Left lobe of liver (tissue), 2 donors: ENCODE data around the gene ERFL. TPM values are rescaled to one million over a fixed set of nuclear protein-coding genes. Genes with fewer than 3 reads are reported as not detected.
"Not testable (repeated sequence)": the region's sequence is repeated elsewhere in the genome, so short reads cannot be mapped to it uniquely, and the experiment has no call there.

Source experiments
- ATAC-seq: fragments of 200-7000 bp; cut with Tn5 transposase; one replicate; pipeline ENCODE4 v1.9.1; 2020; ENCODE audit warnings: mild to moderate bottlenecking, moderate library complexity
- DNase-seq: peaks from one replicate; pipeline ENCODE4 v3.0.0-alpha.2; 2020; ENCODE audit warnings: low spot score
- total RNA-seq: library from RNA; stranded (reverse); gene quantifications from one replicate; pipeline ENCODE4 v1.2.1, GENCODE V29; 2021
- donor health status: DM: no; HTN: no; CAD: no; lungs with moderate emphysema.
- donor health status: DM: no; HTN: yes; CAD: no.

Gene ERFL
- total RNA-seq, 1 donor from 2014 or later = not detected

GRCh38 chr19:41879670-41880328, 48.5 kb downstream of the ERFL start:
- no peak for ATAC-seq
- no peak for DNase-seq

- DNase-seq = no peak
- no peak for ATAC-seq
These were observed 49.2 kb downstream of the ERFL start for GRCh38 chr19:41879080-41879479.

- no peak for DNase-seq
These were observed 50.0 kb downstream of the ERFL start for GRCh38 chr19:41877916-41878905.

GRCh38 chr19:41876847-41877832, 51.1 kb downstream of the ERFL start, which contains the start of gene CD79A:
Gene CD79A, plus strand, starts transcription at chr19:41877279. Its CDS starts 26 bp downstream, at chr19:41877305.
- DNase-seq (no peak), ATAC-seq (no peak)

More at GRCh38 chr19:41877916-41878905, 50.0 kb downstream of the ERFL start:
- ATAC-seq = no peak

- ATAC-seq, DNase-seq: not testable (repeated sequence)
These were observed 52.3 kb downstream of the ERFL start for GRCh38 chr19:41875973-41876372.

GRCh38 chr19:41872775-41873647, 55.2 kb downstream of the ERFL start:
- DNase-seq = peak; percentile 67
- peak; percentile 87 for ATAC-seq

GRCh38 chr19:41872384-41872774, 55.9 kb downstream of the ERFL start:
- no peak for ATAC-seq

GRCh38 chr19:41871573-41872383, 56.5 kb downstream of the ERFL start:
- DNase-seq = no peak
- ATAC-seq = peak; percentile 21

More at GRCh38 chr19:41872384-41872774, 55.9 kb downstream of the ERFL start:
- no peak for DNase-seq

- DNase-seq (no peak), ATAC-seq (no peak)
These were observed 57.8 kb downstream of the ERFL start for GRCh38 chr19:41870401-41870873.

GRCh38 chr19:41869374-41869955, 58.8 kb downstream of the ERFL start:
- DNase-seq (no peak), ATAC-seq (no peak)

GRCh38 chr19:41868989-41869300, 59.3 kb downstream of the ERFL start:
- ATAC-seq (no peak), DNase-seq (no peak)

GRCh38 chr19:41868120-41868988, 59.9 kb downstream of the ERFL start:
- DNase-seq (no peak), ATAC-seq (no peak)

- no peak for DNase-seq
- ATAC-seq = no peak
These were observed 62.0 kb downstream of the ERFL start for GRCh38 chr19:41866284-41866683.

GRCh38 chr19:41864374-41864773, 63.9 kb downstream of the ERFL start:
- ATAC-seq (no peak), DNase-seq (no peak)

GRCh38 chr19:41863209-41863931, 64.9 kb downstream of the ERFL start:
- no peak for ATAC-seq
- no peak for DNase-seq

- DNase-seq (no peak), ATAC-seq (no peak)
These were observed 65.7 kb downstream of the ERFL start for GRCh38 chr19:41862445-41862986.
